HG02623 (cell line): ENCODE measurements around the gene CALHM2.

Source experiments
- ATAC-seq: cut with Tn5 transposase; IDR thresholded peaks from one replicate; pipeline ENCODE4 v1.9.1; 2021; ENCODE audit warnings: moderate library complexity; ENCODE audit not compliant: unreplicated experiment

The CALHM2 gene

DNA sequence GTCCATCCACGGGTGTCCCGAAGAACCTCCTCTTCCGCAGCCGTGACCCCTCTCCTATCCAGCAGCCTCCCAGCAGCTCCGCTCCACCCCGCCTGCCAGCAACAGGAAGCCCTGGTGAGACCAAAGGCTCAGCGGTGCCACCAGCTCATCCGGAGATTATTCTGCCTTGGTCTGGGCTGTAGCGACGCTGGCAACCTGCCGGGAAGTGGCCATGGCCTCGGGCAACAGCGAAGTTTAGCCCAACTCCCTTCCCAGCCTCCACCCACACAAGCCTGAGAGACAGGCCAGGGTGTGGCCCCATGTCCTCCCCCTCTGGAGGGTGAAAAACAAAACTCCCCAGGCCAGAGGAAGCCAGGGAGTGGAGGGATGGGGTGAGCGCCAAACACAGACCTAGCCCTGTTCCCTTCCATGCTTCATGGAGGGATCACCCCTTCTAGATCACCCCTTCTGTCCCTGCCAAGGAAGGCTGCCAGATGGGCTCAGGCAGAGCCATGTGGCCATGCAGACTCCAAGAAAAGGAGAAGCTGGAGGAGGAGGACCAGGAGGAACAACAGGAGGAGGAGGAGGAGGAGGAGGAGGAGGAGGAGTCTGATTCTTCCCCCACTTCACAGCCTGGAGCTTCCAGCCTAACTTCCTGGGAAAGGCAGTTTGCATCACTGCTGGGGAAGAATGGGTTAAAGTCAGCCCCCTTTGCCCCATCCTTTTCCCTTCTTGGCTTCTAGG, 918 bp downstream of the CALHM2 start:
- ATAC-seq = no peak

DNA sequence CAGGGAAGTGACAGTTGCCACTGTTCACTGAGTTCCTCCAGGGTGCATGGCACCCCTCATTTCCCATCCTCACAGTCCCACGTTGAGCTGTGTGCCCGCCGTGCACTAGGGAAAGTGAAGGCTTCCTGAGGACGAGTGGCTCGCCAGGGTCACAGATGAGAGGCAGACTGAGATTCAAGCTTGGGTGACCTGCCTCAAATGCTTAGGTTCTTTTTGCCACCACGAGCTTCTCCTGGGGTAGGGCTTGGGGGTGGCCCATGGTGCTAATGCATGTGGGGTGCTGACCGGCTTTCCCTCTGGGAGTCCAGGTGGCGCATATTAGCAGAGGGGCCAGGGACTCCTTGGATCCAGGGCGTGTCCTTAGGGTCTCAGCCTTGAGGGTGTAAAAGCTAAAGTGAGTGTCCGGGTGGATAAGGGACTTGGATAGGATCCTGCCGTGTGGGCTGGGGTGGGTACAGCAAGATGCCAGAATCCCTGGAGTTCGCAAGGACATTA, 1.9 kb downstream of the CALHM2 start:
- no peak for ATAC-seq

DNA sequence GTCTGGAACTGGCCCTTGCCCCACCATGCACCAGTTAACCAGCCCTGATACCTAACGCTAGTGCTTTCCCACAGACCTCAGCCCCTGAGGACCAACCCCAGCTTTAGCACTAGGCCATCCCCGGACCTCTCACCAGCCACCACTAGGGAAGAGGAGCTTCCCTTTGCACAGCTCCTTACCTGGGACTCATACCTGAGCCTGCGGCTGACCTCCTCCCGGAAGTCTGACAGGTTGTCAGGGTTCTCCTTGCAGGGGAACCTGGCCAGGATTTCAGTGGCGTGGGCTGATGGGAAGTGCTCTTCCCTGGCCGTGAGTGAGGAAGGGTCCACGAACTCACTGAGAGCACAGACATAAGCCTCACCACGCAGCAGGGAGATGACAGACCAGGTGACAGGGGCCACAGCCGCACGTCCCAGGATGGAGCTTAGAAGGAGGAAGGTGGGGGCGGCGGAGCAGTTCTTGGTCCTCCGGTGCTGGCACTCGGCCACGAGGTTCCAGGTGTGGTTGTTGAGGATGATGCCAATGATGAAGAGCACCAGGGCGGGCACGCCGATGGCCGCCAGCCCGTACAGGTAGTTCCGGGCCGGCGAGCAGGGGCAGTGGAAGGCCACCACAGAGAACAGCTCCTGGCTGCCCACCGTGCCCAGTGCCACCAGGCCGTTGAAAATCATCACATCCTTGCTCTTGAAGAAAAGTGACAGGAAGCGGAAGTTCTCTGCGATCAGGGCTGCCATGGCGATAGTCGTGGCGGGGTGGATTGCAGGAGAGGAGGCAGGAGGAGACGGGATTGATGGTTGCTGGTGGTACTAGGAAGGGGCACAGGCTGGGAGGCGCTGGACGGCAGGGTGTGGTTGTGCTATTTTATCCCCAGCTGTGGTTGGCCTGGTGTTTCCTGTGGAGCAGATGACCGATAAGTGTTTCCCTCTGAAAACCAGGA, 2.7 kb downstream of the CALHM2 start:
- ATAC-seq = no peak

DNA sequence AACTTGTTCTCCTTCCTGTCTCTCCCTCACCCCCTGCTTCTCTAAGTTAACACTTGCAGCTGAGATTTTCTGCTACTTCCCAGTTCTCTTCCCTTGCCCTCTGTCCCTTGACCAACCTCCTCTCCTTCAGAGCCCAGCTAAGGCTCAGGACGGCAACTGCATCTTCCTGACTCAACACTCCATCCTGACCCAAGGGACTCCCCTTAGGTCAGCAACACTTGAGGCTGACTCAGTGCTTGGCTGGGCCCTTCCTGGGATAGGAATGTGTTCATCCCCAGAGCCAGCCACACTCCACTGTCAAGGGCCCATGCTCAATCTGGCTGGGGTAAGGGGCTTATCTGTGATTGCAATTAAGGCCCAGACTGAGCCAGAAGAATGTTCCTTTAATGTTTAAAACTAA, 3.4 kb downstream of the CALHM2 start:
- no peak for ATAC-seq

DNA sequence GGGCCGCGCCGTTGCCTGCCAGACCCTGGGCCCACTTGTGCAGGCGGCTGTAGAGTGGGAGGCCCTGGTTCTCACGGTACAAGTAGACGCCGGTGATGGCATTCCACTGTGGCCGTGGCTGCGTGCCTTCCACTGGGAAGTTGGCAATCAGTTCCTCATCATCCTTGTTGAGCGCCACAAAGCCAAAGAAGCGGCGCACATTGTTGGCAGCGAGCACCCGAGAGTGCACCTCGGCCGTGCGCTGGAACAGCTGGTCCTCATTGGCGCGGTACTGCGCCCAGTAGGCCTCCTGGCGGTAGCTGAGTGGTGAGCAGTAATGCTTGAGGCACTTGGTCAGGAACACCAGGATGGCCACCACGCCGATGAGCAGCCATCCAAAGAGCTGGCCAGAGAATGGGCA, 5.0 kb downstream of the CALHM2 start:
- no peak for ATAC-seq

DNA sequence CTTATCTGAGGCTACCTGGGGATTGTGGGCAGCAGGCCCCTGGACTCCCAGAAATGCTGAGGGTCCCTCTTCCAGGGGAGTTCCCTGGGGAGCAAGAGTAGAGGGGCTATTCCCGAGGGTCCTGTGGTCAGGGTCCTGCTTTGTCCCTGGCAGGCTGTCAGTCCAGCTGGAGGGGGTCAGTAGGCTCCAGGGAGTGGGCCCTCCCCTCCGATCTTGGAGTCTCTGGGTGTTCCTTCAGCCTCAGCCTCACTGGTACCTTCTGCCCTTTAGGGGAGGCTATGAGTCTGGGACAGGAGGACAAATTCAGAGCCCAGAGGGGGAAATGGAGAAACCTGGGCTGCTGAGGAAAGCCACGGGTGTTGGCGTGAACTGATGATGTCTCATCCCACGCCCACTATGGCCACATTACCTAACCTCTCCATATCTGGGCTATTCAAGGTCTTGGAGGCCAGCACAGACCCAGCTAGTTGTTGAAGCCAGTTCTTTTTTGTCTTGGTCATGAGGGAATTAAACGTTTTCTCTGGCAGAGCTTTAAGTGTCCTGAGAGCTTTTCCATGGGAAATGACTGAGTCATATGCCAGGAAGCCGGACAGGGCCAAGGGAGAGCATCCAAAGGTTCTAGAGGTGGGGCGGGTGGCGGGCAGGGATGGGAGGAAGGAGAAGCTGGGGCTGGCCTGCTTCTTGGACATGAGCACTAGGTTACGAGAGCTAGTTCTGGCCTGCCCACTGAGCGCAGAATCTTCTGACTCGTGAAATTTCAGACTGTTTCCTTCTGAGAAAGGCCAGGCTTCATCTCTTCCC, 6.2 kb downstream of the CALHM2 start:
- ATAC-seq = no peak

DNA sequence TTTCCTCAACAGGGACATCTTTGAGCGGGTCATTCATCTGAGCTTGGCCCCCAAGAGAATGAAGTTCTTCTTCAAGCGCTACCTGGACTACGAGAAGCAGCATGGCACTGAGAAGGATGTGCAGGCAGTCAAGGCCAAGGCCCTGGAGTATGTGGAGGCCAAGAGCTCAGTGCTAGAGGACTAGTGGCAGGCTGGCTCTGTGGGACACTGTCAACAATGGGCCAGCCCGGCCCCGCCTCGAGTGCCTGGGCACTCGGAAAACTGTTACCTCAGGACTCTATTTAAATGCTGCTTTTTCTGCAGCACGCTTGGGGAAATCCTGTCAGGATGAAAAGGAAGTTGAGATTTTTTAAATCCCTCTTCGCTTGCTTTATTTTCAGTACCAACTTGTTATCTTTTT, 6.8 kb downstream of the CALHM2 start:
- no peak for ATAC-seq

DNA sequence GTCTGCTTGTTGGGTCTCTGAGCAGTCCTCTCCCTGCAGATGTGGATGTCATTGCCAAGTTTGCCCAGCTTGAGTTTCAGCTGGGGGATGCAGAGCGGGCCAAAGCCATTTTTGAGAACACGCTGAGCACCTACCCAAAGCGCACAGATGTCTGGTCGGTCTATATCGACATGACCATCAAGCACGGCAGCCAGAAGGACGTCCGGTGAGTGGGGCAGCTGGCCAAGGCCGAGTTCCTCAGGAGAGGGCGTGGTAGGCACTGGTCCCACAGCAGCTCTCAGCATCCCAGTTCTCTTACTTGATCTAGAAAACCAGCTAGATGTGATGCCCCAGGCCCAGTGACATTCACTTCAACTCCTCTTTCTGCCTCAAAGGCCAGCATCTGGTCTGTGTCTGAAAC, 7.7 kb downstream of the CALHM2 start:
- no peak for ATAC-seq

DNA sequence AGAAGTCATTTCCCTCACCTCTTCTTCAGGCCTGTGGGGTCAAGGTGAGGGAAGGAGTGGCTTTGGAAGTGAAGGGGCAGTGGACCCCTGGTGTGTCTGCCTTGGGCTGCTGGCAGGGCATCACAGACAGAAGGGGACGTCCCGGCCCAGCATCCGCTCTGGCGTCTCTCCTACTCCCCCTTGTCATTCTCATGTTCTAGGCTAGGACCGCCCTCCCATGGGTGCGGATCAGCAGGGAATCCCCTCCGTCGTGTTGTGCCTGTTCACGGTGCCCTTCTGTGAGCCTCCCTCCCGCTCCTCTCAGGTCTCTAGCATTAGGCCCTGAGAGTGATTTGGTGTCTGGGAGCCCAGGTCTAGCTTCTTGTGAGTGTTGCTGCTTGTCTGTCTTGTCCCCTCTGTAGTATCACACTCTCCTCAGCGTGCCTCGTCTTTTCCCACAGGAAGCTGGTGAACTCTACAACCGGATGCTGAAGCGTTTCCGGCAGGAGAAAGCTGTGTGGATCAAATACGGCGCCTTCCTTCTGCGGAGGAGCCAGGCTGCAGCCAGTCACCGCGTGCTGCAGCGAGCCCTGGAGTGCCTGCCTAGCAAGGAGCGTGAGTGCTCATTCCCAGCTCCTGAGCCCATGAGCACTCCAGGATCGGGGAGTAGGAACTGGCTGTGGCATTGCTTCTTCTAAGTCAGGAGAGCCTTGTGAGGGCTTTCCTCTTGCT, 8.5 kb downstream of the CALHM2 start:
- no peak for ATAC-seq

DNA sequence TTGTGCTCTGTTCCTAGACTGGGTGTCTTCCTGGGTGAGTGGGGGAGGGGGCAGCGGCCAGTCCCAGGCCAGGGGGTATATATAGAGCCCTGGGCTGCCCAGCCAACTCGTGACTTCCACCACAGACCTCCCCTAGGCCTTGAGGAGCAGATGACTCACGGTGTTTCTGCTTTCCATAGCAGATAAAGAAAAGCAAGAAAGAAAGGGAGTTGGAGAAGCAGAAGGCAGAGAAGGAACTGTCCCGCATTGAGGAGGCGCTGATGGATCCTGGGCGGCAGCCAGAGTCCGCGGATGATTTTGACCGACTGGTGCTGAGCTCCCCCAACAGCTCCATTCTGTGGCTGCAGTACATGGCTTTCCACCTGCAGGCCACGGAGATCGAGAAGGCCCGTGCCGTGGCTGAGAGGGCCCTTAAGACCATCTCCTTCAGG, 10.1 kb downstream of the CALHM2 start:
- no peak for ATAC-seq

DNA sequence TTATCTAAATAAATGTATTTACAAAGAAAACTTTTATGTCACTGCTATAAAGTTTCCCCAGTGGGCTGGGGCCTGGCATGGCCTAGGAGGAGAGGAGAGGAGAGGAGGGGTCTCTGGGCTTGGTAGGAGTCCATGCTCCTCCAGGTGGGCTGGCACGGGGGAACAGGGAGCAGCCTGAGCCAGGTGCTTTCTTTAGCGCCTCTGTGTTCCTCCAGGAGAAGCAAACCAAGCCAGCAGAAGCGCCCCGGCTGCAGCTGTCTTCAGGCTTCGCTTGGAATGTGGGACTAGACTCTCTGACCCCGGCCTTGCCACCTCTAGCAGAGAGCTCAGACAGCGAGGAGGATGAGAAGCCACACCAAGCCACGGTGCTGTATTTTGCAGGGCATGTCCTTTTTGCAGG, 10.6 kb downstream of the CALHM2 start:
- no peak for ATAC-seq

DNA sequence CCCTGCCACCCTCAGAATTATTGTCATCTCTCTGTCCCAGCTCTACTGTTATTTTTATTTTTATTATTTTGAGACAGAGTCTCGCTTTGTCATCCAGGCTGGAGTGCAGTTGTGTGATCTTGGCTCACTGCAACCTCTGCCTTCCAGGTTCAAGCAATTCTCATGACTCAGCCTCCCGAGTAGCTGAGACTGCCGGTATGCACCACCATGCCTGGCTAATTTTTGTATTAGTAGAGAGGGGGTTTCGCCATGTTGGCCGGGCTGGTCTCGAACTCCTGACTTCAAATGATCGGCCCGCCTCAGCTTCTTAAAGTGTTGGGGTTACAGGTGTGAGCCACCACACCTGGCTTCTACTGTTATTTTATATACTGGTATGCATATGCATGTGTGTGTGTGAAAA, 11.0 kb downstream of the CALHM2 start:
- no peak for ATAC-seq

DNA sequence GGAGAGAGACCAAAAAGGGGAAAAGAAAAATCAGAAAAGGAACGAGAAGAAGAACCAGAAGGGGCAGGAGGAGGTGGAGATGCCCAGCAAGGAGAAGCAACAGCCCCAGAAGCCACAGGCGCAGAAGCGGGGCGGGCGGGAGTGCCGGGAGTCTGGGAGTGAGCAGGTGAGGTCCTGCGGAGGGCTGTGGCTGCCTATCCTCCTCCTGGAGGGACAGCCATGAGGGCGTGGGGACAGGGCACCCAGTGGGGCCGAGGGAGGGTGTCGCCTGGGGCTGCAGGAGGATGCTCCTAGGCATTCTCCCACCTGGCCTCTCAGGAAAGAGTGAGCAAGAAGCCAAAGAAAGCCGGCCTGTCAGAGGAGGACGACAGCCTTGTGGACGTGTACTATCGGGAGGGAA, 11.8 kb downstream of the CALHM2 start:
- no peak for ATAC-seq

DNA sequence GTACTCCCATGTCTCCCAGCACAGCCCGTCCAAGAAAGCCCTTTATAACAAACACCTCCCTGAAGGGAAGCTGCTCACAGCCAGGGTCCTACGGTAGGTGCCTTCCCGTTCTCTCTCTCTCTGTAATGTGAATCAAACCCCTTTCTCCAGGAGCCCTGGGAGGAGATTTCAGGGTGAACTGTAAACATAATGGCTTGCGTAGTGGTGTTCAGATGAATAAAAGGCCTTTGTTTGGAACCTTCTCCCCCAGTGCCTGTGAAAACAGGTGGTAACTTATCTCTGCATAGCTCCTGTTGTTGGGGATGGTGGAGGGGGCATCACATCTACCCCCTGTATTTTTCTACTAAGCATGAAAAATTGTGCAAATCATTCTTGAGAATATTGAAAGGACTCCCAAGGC, 12.4 kb downstream of the CALHM2 start:
- no peak for ATAC-seq

DNA sequence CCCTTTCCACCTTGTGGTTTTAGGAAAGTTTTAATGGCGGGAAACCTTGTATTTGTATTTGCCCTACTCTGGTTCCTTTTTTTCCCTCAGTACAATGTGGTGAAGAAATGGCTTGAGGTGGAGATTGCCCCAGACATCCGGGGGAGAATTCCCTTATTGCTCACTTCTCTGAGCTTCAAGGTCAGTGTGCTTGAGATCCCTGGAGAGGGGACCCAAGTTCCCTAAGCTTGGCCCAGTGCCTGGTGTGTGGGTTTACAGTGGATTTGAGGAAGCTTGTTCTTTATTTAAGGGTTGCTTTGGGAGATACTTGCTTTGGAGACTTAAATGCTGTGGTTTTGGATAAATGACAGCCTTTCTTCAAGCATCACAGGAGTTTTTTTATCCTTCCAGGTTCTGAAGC, 18.3 kb downstream of the CALHM2 start:
- no peak for ATAC-seq

DNA sequence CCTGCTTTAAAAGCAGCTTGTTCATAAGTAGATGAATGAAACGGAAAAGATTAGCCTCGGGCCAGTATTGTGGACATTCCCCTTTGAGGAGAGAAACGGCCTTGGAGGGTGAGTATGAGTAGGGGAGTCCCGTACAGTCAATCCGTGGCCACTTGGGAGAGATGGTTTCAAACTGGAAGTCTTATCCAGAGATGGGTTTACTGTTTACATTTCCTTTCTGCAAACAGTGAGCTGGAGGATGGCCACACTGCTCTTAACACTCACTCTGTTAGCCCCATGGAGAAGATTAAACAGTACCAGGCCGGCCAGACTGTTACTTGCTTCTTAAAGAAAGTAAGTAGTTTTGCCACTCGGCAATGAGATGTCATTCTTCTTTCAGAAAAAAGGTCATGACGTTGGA, 20.3 kb downstream of the CALHM2 start:
- ATAC-seq = no peak

DNA sequence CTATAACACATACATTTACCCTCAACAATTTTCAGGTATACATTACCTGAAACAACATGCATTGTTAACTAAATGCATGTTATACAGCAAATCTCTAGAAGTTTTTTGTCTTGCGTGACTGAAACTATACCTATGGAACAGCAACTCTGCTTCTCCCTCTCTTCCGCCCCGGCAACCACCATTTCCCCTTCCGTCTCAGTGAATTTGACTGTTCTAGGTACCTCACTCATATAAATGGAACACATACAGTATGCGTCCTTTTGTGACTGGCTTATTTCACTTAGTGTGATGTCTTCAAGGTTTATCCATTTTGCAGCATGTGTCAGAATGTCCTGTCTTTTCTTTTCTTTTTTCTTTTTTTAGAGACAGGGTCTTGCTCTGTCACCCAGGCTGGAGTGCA, 22.5 kb downstream of the CALHM2 start:
- no peak for ATAC-seq

DNA sequence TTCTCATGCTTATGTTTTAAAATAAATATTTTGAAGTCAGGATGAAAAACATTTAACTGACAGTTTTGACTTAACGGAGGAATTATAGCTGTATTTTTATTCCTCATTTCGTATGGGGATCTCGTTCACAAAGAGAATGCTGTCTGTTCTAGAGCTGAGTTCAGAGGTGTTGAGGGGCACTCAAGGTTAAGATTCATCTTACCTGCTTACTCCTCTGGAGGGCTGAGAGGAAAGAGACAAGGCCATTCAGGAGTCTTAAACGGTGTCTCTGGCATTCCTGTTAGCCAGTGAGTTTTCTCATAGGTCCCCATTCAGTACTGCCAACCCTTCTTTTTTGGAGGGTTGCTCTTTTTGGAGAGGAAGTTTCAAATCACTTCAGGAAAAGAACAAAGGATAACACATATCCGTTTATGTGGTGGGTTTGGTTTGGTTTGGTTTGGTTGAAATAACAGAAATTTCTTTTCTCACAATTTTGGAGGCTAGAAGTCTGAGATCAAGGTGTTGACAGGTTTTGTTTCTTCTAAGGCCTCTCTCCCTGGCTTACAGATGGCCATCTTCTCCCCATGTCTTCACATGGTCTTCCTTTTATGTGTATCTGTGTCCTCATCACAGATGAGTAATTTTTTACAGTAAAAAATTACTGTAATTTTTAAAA, 23.1 kb downstream of the CALHM2 start:
- ATAC-seq = no peak

DNA sequence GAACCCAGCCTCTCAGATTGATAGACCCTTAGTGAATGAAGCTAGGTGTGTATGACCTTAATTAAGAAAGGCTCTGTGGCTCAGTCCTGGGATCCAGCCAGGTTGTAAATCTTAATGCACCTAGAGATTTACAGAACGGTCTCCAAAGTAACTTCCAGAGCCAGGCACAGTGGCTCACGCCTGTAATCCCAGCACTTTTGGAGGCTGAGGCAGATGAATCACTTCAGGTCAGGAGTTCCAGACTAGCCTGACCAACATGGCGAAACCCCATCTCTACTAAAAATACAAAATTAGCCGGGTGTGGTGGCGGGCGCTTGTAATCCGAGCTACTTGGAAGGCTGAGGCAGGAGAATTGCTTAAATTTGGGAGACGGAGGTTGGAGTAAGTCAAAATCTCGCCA, 24.3 kb downstream of the CALHM2 start:
- ATAC-seq = no peak

DNA sequence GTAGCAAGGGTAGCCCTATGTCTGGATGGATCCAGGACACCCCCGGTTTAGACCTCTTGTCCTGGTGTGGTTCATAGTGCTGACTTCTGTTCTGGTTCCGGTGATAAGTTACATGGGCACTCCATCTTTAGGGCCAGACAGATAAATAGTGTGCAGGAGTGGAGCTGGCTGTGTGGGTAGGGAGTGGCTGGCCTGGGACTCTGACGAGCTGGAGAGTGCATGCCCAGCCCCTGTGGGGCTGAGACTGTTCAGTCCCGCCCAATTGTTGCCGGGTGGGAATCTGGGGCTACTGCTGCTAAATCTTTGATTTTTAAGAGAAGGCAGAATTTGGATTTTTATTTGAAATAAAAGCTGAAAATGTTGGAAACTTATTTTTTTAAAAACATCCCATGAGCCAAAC, 28.4 kb downstream of the CALHM2 start:
- ATAC-seq = no peak
